Measurements from ENCODE around the gene MGMT. TPM values are rescaled to one million over a fixed set of nuclear protein-coding genes. Genes with fewer than 3 reads are reported as not detected.

MGMT gene
- polyA plus RNA-seq, 1 of the 3 experiments (the other 2 are of a cell fraction): 10.8 TPM

- TF ChIP-seq REST (IDR thresholded peaks at IDR 0.05; ENCODE audit: low read depth, low read length) (no peak), FOXM1 (IDR thresholded peaks at IDR 0.05; ENCODE audit: low read depth) (no peak), RCOR1 (IDR thresholded peaks at IDR 0.05; ENCODE audit: low read length) (no peak), TEAD4 (IDR thresholded peaks at IDR 0.05; ENCODE audit: borderline replicate concordance, insufficient read depth) (no peak), RFX5 (IDR thresholded peaks at IDR 0.05; ENCODE audit: low read length) (no peak), GABPA (IDR thresholded peaks at IDR 0.05; ENCODE audit: low read depth) (no peak), EP300 (IDR thresholded peaks at IDR 0.05; ENCODE audit: borderline replicate concordance in 1 of 2, low read depth in 1 of 2, low read length in 1 of 2) (no peak), ELF1 (IDR thresholded peaks at IDR 0.05) (no peak), MEF2A (IDR thresholded peaks at IDR 0.05; ENCODE audit: borderline replicate concordance, low read depth) (no peak), SMC3 (IDR thresholded peaks at IDR 0.05; ENCODE audit: low read depth, low read length) (no peak), ZBTB33 (IDR thresholded peaks at IDR 0.05; ENCODE audit: borderline replicate concordance, low read depth) (no peak), EZH2phosphoT487 (IDR thresholded peaks at IDR 0.05; ENCODE audit: borderline replicate concordance, low read depth) (no peak), SIN3A (IDR thresholded peaks at IDR 0.05; ENCODE audit: borderline replicate concordance, low read depth, low read length) (no peak), RXRA (IDR thresholded peaks at IDR 0.05; ENCODE audit: borderline replicate concordance, low read depth) (no peak)
- TF ChIP-seq, protein P1, sequence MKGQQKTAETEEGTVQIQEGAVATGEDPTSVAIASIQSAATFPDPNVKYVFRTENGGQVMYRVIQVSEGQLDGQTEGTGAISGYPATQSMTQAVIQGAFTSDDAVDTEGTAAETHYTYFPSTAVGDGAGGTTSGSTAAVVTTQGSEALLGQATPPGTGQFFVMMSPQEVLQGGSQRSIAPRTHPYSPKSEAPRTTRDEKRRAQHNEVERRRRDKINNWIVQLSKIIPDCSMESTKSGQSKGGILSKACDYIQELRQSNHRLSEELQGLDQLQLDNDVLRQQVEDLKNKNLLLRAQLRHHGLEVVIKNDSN (IDR thresholded peaks at IDR 0.05; ENCODE audit: borderline replicate concordance, low read depth): no peak
Measured at GRCh38 chr10:129481641-129482040, 14.6 kb downstream of the MGMT start (continued).

All from SK-N-SH (cell line).